HEK293T (cell line): Measurements from ENCODE around the gene TMSB4Y.

Experiments used
- CTCF ChIA-PET: fragments of 350-600 bp; formaldehyde crosslinking; extraction: SDS; loops from one replicate; lab custom pipeline; 2021; ENCODE audit warnings: antibody characterized with exemption, inconsistent platforms; lab: Yijun Ruan, JAX
- POLR2A ChIA-PET: fragments of 350-600 bp; formaldehyde crosslinking; extraction: SDS; loops from one replicate; lab custom pipeline; 2020; ENCODE audit warnings: antibody characterized with exemption, inconsistent platforms; lab: Yijun Ruan, JAX
- DNase-seq: peaks from one replicate; pipeline ENCODE4 v3.0.0; 2012; ENCODE audit warnings: mixed read lengths; ENCODE audit errors: extremely low spot score
- ARNT ChIP-seq: fragments of 450-650 bp; IDR thresholded peaks from 2 replicates; pipeline ENCODE4 v1.6.1; 2017; ENCODE audit warnings: mild to moderate bottlenecking
- BHLHE40 ChIP-seq: fragments of 450-650 bp; IDR thresholded peaks from 2 replicates; pipeline ENCODE4 v1.6.1; 2016; ENCODE audit warnings: mild to moderate bottlenecking, moderate library complexity, borderline replicate concordance
- CTBP1 ChIP-seq: fragments of 450-650 bp; IDR thresholded peaks from 2 replicates; pipeline ENCODE4 v1.6.1; 2016; ENCODE audit warnings: borderline replicate concordance
- ELF4 ChIP-seq: fragments of 450-650 bp; IDR thresholded peaks from 2 replicates; pipeline ENCODE4 v1.6.1; 2017; ENCODE audit warnings: antibody characterized with exemption
- FOXA1 ChIP-seq: fragments of 450-650 bp; IDR thresholded peaks from 2 replicates; pipeline ENCODE4 v1.6.1; 2016; ENCODE audit warnings: mild to moderate bottlenecking
- FOXK2 ChIP-seq: fragments of 450-650 bp; IDR thresholded peaks from 2 replicates; pipeline ENCODE4 v1.6.1; 2016; ENCODE audit warnings: mild to moderate bottlenecking
- FOXM1 ChIP-seq: fragments of 450-650 bp; IDR thresholded peaks from 2 replicates; pipeline ENCODE4 v1.6.1; 2017; ENCODE audit warnings: mild to moderate bottlenecking, borderline replicate concordance
- HDGF ChIP-seq: fragments of 450-650 bp; IDR thresholded peaks from 2 replicates; pipeline ENCODE4 v1.6.1; 2017; ENCODE audit warnings: antibody characterized with exemption, borderline replicate concordance
- L3MBTL2 ChIP-seq: fragments of 450-650 bp; conservative IDR thresholded peaks from 2 replicates; pipeline ENCODE4 v1.6.1; 2016; ENCODE audit warnings: mild to moderate bottlenecking
- LEF1 ChIP-seq: fragments of 450-650 bp; IDR thresholded peaks from 2 replicates; pipeline ENCODE4 v1.6.1; 2017; ENCODE audit warnings: mild to moderate bottlenecking, borderline replicate concordance
- NFRKB ChIP-seq: fragments of 450-650 bp; IDR thresholded peaks from 2 replicates; pipeline ENCODE4 v1.6.1; 2016; ENCODE audit warnings: mild to moderate bottlenecking, moderate library complexity
- PKNOX1 ChIP-seq: fragments of 450-650 bp; IDR thresholded peaks from 2 replicates; pipeline ENCODE4 v1.6.1; 2016
- SP1 ChIP-seq: fragments of 450-650 bp; IDR thresholded peaks from 2 replicates; pipeline ENCODE4 v1.6.1; 2017
- SUZ12 ChIP-seq: fragments of 450-650 bp; IDR thresholded peaks from 2 replicates; pipeline ENCODE4 v1.6.1; 2016; ENCODE audit warnings: mild to moderate bottlenecking
- TARDBP ChIP-seq: fragments of 450-650 bp; IDR thresholded peaks from 2 replicates; pipeline ENCODE4 v1.6.1; 2016
- ZNF384 ChIP-seq: fragments of 450-650 bp; IDR thresholded peaks from 2 replicates; pipeline ENCODE4 v1.6.1; 2016

TMSB4Y gene

GRCh38 chrY:13705197-13705596 is 1.5 kb downstream of the TMSB4Y start:
- ChIA-PET CTCF (no interaction called here), POLR2A (no interaction called here)
- DNase-seq = no peak
- TF ChIP-seq ELF4 (no peak), LEF1 (no peak), PKNOX1 (no peak), L3MBTL2 (no peak), BHLHE40 (no peak), CTBP1 (no peak)

- TF ChIP-seq FOXK2 (no peak), SP1 (no peak), LEF1 (no peak), BHLHE40 (no peak), HDGF (no peak), ARNT (no peak), SUZ12 (no peak), NFRKB (no peak)
- ChIA-PET POLR2A (no interaction called here), CTCF (no interaction called here)
- no peak for DNase-seq
Measured at GRCh38 chrY:13708038-13708437, 4.3 kb downstream of the TMSB4Y start.

DNA sequence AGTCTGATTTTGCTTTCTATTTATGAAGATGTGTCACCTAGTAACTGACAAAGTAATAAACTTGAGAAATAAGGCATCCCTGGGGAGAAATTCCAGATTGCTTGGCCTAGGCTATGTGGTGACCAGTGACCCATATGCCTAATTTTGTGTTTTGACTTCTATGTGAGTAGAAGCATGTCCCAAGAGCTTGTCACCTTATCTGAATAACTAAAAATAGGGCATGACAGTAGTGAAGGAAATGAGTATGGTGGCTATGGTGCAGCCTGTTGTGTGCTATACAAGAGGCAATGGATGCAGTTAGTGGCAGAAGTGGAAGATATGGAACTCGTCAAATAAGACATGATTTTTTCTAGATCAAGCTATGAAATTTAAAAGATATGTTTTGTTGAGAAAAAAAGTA is 15.3 kb downstream of the TMSB4Y start:
- DNase-seq = no peak
- ChIA-PET POLR2A (no interaction called here), CTCF (no interaction called here)
- TF ChIP-seq NFRKB = no peak
- TF ChIP-seq ARNT = no peak
- no peak for TF ChIP-seq HDGF
- TF ChIP-seq PKNOX1 = no peak
- no peak for TF ChIP-seq TARDBP
- TF ChIP-seq CTBP1 = no peak
- TF ChIP-seq SP1 = no peak
- TF ChIP-seq ZNF384 = no peak
- no peak for TF ChIP-seq FOXK2
- TF ChIP-seq FOXM1 = no peak
- TF ChIP-seq LEF1 = no peak
- TF ChIP-seq L3MBTL2 = no peak
- TF ChIP-seq SUZ12 = no peak
- no peak for TF ChIP-seq FOXA1
- no peak for TF ChIP-seq BHLHE40

DNA sequence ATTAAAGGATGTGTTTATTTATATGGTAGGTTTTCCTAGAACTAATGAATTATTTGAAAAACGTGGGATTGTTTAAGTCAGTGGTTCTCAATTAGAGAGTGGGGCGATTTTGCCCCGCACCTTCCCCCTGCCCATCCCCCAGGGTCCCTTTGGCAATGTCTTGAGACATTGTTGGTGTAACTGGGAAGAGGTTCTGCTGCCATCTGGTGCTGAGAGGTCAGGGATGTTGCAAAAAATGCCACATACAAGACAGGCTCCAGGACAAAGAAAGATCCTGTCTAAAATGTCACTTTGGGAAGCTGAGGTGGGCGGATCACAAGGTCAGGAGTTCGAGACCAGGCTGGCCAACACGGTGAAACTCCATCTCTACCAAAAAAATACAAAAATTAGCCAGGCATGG is 25.8 kb downstream of the TMSB4Y start:
- DNase-seq = no peak
- no peak for TF ChIP-seq ZNF384
- no peak for TF ChIP-seq SUZ12
- no peak for TF ChIP-seq HDGF
- no peak for TF ChIP-seq ELF4
- no peak for TF ChIP-seq FOXM1
- TF ChIP-seq NFRKB = no peak
- CTCF ChIA-PET = no interaction called here
- POLR2A ChIA-PET = no interaction called here

DNA sequence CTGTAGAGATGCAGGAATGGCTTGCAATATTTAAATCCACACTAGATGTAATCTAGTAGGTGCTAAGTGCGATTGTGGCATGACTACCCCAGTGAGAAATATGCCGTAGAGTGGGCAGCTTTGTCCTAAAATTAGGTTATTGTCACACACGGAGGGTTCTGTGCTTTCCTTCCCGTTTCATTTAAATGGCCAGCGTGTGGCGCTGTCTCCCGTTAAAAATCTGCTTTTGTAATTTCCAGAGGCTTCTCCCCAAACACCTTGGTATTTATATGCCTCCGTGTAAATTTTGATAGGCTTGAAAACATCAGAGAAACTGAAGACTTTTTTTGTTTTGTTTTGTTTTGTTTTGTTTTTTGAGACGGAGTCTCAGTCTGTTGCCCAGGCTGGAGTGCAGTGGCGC is 34.9 kb downstream of the TMSB4Y start:
- no peak for DNase-seq
- no peak for TF ChIP-seq FOXA1
- TF ChIP-seq CTBP1 = no peak
- TF ChIP-seq L3MBTL2 = no peak
- no peak for TF ChIP-seq SUZ12
- TF ChIP-seq BHLHE40 = no peak
- no peak for TF ChIP-seq SP1
- TF ChIP-seq PKNOX1 = no peak
- no peak for TF ChIP-seq FOXM1
- no peak for TF ChIP-seq ELF4
- TF ChIP-seq ARNT = no peak
- no peak for TF ChIP-seq HDGF
- TF ChIP-seq TARDBP = no peak
- TF ChIP-seq FOXK2 = no peak
- TF ChIP-seq NFRKB = no peak
- POLR2A ChIA-PET = no interaction called here
- CTCF ChIA-PET = no interaction called here

DNA sequence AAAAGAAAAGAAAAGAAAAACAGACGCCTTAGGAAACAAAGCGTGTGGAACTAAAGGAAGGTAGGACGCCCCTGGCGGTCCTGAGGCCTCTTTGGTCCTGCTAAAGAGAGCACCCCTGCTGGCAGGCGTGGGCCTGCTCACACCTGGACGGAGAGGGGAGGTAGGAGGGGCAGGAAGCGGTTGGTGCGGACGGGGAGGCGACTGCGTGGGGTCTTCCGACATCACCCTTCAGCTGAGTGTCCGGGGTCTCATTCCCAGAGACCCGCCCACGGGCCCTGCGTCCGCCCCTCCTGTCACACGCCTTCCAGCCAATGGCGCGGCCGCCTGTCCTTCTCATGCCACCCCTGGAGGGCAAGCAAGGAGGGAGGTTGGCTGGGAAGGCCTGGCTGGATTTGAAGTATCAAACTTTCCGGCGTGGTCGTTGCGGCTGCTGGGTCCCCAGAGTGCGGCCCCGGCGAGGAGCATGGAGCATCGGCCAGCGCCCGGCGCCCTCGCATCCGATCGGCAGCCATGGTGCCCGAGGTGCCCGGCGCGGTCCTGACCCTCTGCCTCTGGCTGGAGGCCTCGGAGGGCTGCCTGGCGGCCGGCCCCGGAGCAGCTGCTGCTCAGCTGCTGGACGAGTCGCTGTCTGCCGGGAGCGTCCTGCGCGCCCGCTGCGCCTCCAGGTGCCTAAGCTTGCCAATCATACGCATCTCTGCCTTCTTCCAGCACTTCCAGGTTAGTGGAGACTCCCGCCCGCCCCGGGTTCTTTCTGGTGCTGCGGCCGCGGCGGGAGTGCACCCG is 47.8 kb downstream of the TMSB4Y start:
- CTCF ChIA-PET = no interaction called here
- no peak for TF ChIP-seq ZNF384
- TF ChIP-seq L3MBTL2 = no peak
- TF ChIP-seq ARNT = no peak
- TF ChIP-seq CTBP1 = no peak
- TF ChIP-seq NFRKB = no peak
- no peak for TF ChIP-seq BHLHE40
- TF ChIP-seq HDGF = no peak
- no peak for TF ChIP-seq TARDBP
- POLR2A ChIA-PET = no interaction called here
- no peak for DNase-seq

DNA sequence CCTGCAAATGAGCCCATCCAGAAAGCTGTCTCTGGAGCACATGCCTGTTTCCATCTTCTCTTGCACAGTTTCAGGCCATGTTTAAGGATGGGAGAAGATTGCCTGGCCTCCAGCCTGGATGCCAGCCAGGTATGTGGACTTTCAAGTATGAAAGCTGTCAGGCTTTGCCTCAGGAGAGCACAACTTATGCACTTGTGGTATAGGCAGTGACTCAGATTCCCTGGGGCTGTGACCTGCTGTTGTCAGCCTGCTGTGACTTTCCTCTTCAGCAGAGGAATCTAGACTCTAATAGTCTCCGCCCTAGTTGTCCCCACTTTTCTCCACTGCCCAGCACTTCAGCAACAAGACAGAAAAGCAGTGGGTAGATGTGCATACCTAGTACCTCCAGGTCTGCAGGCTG is 51.0 kb downstream of the TMSB4Y start:
- TF ChIP-seq ELF4 (no peak), TARDBP (no peak), NFRKB (no peak), PKNOX1 (no peak), FOXA1 (no peak), SP1 (no peak), ZNF384 (no peak), BHLHE40 (no peak), FOXM1 (no peak)
- ChIA-PET CTCF (no interaction called here), POLR2A (no interaction called here)
- DNase-seq = no peak
